NCI-H1105 treated with DMSO at 0.1 percent for 48 hours (cell line): ENCODE results near the gene GRK6.

Source experiments
- DNase-seq: peaks from one replicate; lab custom pipeline; 2025; lab: John Stamatoyannopoulos, UW

The GRK6 gene

GRCh38 chr5:177487144-177487543 lies 60.7 kb downstream of the GRK6 start:
- DNase-seq, result no peak

DNA sequence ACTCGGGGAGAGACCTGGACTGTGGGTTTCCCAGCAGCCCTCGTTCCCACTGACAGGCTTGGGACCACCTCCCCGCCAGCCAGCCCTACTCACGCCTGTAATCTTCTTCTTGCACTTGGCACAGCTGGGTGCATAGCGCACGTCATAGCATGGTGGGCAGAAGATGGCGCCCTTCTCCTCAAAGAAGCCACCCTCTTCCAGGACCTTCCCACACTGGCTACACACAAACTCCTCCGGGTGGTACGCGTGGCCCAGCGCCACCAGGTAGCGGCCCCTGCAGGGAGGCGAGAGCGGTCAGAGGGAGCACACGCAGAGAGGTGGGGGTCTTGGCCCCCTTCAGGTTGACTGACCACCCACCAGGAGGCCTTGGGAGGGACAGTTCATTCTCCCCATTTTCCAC lies 61.5 kb downstream of the GRK6 start:
- DNase-seq, result no peak

- DNase-seq, result no peak
Measured at GRCh38 chr5:177489119-177489716, 62.7 kb downstream of the GRK6 start.

- no peak for DNase-seq
Measured at GRCh38 chr5:177490311-177490991, 64.0 kb downstream of the GRK6 start.

DNA sequence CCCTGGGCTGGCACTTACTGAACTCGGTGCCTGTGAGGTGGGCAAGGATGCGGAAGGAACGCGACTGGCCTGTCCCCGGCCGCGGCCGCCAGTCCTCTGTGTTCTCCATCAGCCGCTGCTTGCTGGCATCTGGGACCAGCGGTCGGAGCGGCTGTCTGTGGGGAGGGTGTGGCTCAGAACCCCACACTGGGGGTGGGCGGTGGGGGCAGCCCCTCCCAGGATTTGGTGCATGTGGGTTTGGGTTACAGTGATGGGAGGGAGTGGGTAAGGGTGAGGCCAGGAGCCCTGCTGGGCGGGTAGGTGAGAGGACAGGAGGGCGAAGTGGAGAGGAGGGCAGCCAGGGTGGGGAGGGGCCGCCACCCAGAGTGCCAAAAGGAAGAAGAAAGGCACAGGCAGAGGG lies 64.5 kb downstream of the GRK6 start:
- DNase-seq, result no peak

DNA sequence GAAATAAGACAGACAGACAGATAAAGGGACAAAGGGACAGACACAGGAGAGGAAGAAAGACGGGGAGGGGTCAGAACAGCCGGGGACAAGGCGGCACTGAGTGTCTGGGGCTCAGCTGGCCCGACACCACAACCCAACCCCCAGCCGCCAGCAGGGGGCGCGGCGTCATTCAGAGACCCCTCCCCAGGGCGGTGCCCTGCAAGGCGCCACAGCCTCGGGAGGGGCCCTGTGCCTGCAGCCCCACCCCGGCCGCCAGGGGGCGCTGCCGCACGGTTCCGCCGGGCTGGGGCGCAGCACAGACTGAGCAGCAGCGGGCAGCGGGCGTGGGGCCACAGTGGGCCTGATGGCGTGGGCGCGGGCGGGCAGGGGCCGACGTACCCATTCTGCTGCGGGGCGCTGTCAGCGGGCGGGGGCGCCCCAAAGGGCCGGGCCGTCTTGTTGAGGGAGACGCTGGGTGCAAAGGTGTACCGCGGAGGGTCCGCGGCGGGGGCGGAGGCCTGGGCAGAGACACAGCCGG lies 65.0 kb downstream of the GRK6 start:
- DNase-seq, result no peak

- DNase-seq, result no peak
Measured at GRCh38 chr5:177491983-177492746, 65.7 kb downstream of the GRK6 start.
